Measurements from ENCODE around the gene CCNO.

The CCNO gene

DNA sequence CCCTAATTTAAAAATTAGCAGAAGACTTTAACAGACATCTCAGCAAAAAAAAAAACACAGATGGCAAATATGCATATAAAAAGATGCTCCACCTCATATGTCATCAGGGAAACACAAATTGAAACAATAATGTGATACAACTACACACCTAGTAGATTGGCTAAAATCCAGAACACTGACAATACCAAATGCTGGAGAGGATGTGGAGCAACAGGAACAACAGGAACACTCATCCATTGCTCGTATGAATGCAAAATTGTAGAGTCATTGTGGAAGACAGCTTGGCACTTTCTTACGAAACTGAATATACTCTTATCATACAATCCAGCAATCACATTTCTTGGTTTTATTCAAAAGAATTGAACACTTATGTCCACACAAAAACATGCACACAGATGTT lies 28.4 kb downstream of the CCNO start:
- ATAC-seq (replicated peaks) (no peak), DNase-seq (no peak)
- no peaks in the 10 kb centered on the region for H3K36me3 Mint-ChIP-seq
- H3K4me1 Mint-ChIP-seq = peaks cover 0 to 2% of the 10 kb centered on the region in 2 donors
- peaks cover 0 to 4% of the 10 kb centered on the region in 2 donors for H3K9me3 Mint-ChIP-seq
- no peak overlapping the region for H3K4me3 Mint-ChIP-seq
- H3K27me3 Mint-ChIP-seq = peaks cover 42 to 43% of the 10 kb centered on the region in 2 donors
- no peak overlapping the region for H3K27ac Mint-ChIP-seq

DNA sequence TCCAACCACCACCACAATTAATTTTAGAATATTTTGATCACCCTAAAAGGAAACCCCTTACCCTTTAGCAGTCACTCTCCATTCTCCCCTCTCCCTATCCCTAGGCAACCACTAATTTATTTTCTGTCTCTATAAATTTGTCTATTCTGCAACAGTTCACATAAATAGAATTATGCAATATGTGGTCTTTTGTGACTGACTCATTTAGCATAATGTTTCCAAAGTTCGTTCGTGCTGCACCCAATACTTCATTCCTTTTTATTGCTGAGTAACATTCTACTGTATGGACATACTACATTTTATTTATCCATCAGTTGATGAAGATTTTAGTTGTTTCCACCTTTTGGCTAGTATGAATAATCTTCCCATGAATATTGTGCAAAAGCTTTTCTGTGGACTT lies 42.2 kb downstream of the CCNO start:
- ATAC-seq (replicated peaks) (no peak), DNase-seq (no peak)
- Mint-ChIP-seq H3K27me3 (peaks cover 42 to 46% of the 10 kb centered on the region in 2 donors), H3K36me3 (no peaks in the 10 kb centered on the region), H3K4me1 (no peaks in the 10 kb centered on the region), H3K9me3 (no peaks in the 10 kb centered on the region), H3K4me3 (no peak overlapping the region), H3K27ac (no peak overlapping the region)

DNA sequence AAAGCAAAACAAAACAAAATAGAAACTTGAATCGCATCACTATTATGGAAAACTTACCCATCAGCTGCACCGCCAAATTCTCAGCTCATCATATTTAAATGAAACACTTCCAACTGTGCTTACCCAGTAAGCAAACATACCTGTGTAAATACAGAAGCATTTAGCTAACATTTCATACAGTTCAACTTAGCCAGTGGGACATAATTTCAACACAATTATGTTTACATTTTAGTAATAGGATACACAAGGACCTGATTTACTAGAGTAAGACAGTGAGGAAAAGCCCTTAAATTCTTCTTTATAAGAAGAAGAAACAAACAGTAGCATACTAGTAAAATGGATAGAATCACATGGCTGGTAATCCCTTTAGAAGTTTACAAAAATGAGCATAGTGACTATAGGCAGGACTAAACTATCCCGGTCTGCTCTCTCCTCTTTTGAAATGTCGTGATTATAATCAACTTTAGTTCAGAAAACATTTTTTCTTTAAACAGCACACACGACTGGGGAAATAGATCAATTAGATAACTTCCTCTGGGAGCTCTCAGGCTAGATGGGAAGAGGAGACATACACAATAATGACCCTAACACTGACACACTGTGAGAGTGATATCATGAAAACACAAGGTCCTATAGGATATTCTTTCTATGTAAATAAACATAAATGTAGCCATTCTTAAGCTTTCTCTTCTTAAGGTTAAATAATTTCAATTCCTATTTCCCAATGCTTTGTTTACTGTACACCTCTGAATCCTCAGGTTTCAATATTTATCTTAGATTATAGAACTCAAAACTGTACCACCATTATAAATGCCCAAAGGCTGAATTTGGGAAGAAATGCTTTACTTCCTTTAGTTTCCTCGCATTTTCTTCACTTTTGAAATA lies 44.5 kb downstream of the CCNO start:
- Mint-ChIP-seq H3K36me3 (no peaks in the 10 kb centered on the region), H3K4me3 (no peak overlapping the region), H3K9me3 (no peaks in the 10 kb centered on the region), H3K27me3 (peaks cover 40 to 60% of the 10 kb centered on the region in 2 donors), H3K27ac (no peak overlapping the region), H3K4me1 (no peaks in the 10 kb centered on the region)
- ATAC-seq (replicated peaks) = no peak
- DNase-seq = no peak

DNA sequence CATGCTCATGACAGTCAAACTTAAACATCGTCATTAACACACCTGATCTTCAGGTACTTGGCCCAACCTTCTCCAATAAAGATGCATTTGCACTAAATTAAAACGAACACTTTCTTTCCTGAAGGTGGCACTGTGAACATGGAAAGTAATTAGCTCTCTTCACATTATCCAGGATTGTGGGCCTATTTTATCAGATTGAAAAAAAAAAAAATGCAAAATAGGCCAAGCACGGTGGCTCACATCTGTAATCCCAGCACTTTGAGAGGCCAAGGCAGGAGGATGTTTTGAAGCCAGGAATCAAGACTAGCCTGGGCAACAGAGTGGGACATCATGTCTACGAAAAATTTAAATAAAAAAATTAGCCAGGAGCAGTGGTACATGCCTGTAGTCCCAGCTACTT lies 46.0 kb downstream of the CCNO start:
- Mint-ChIP-seq H3K27me3 (peaks cover 34 to 52% of the 10 kb centered on the region in 2 donors), H3K36me3 (no peaks in the 10 kb centered on the region), H3K9me3 (no peaks in the 10 kb centered on the region), H3K4me1 (no peaks in the 10 kb centered on the region), H3K27ac (no peak overlapping the region), H3K4me3 (no peak overlapping the region)
- ATAC-seq (replicated peaks) = no peak
- DNase-seq = no peak

Data from stimulated activated naive B cell treated with anti-CD40 and anti-IgM and Interleukin-4, amounts not matched to agents 10 μg/mL and 1 μg/mL and 100 μg/mL, for 72 hours (primary cell).